Neural progenitor cell (in vitro differentiated cells): ENCODE data around the gene CSTF1. TPM values are rescaled to one million over a fixed set of nuclear protein-coding genes. Genes with fewer than 3 reads are reported as not detected.
A peak's percentile ranks its signal among the peaks of the same experiment; 100 is the strongest.

Experiments used
- DNase-seq: peaks from one replicate; pipeline ENCODE4 v3.0.0-alpha.2; 2016; ENCODE audit warnings: low spot score
- H2AFZ ChIP-seq: fragments of 200-600 bp; sonication (generic); replicated peaks from 2 replicates; pipeline ENCODE4 v1.6.1; 2016; ENCODE audit warnings: antibody characterized with exemption
- H3F3A ChIP-seq: fragments of 200-600 bp; sonication (generic); 2 replicates; pipeline ENCODE4 v1.6.1; 2016; ENCODE audit warnings: antibody characterized with exemption, low read depth
- H3K27ac ChIP-seq: fragments of 200-600 bp; sonication (generic); 2 replicates; pipeline ENCODE4 v1.5.1; 2016; ENCODE audit warnings: mild to moderate bottlenecking
- H3K27me3 ChIP-seq: fragments of 200-600 bp; sonication (generic); 2 replicates; pipeline ENCODE4 v1.6.1; 2016; ENCODE audit warnings: mild to moderate bottlenecking, moderate library complexity
- H3K36me3 ChIP-seq: fragments of 200-600 bp; sonication (generic); 2 replicates; pipeline ENCODE4 v1.5.1; 2016
- H3K4me1 ChIP-seq: fragments of 200-600 bp; sonication (generic); 2 replicates; pipeline ENCODE4 v1.6.1; 2016; ENCODE audit warnings: mixed run types
- H3K4me2 ChIP-seq: fragments of 200-600 bp; sonication (generic); 2 replicates; pipeline ENCODE4 v1.6.1; 2016
- H3K4me3 ChIP-seq: fragments of 200-600 bp; sonication (generic); 2 replicates; pipeline ENCODE4 v1.5.1; 2016
- H3K79me2 ChIP-seq: fragments of 200-600 bp; sonication (generic); 2 replicates; pipeline ENCODE4 v1.6.1; 2016; ENCODE audit warnings: low read depth
- H3K9ac ChIP-seq: fragments of 200-600 bp; sonication (generic); 2 replicates; pipeline ENCODE4 v1.6.1; 2016
- H3K9me3 ChIP-seq: fragments of 200-600 bp; sonication (generic); 2 replicates; pipeline ENCODE4 v1.5.1; 2016; ENCODE audit warnings: low read depth
- H4K20me1 ChIP-seq: fragments of 200-600 bp; sonication (generic); 2 replicates; pipeline ENCODE4 v1.6.1; 2016; ENCODE audit warnings: low read depth
- H3K27ac Mint-ChIP-seq: 3 replicates; pipeline ENCODE4 v1.8.0; 2021; ENCODE audit warnings: mixed read lengths
- H3K27me3 Mint-ChIP-seq: 2 replicates; pipeline ENCODE4 v1.8.0; 2022; ENCODE audit warnings: low read depth, mild to moderate bottlenecking, inconsistent platforms, moderate library complexity, mixed read lengths; ENCODE audit not compliant: insufficient read depth
- H3K36me3 Mint-ChIP-seq: 3 replicates; pipeline ENCODE4 v1.8.0; 2021; ENCODE audit warnings: mixed read lengths
- H3K4me1 Mint-ChIP-seq: 3 replicates; pipeline ENCODE4 v1.8.0; 2021; ENCODE audit warnings: mixed read lengths
- H3K4me3 Mint-ChIP-seq: 3 replicates; pipeline ENCODE4 v1.8.0; 2021; ENCODE audit warnings: mild to moderate bottlenecking, moderate library complexity, mixed read lengths
- H3K9me3 Mint-ChIP-seq: 3 replicates; pipeline ENCODE4 v1.8.0; 2020; ENCODE audit warnings: mixed read lengths
- EZH2 ChIP-seq: fragments of 200-600 bp; sonication (generic); IDR thresholded peaks from 2 replicates; pipeline ENCODE4 v1.6.1; 2017; ENCODE audit warnings: antibody characterized with exemption, mild to moderate bottlenecking, moderate library complexity
- EZH2phosphoT487 ChIP-seq: fragments of 200-600 bp; sonication (generic); IDR thresholded peaks from 2 replicates; pipeline ENCODE4 v1.6.1; 2017; ENCODE audit warnings: antibody characterized with exemption
- total RNA-seq: library from RNA; depleted of rRNA; stranded (reverse); fragments of >200 nt; gene quantifications from 2 replicates; pipeline ENCODE4 v1.2.3, GENCODE V29; 2015; ENCODE audit warnings: low replicate concordance
- TF ChIP-seq, protein P1 (sequence below): fragments of 200-600 bp; sonication (generic); IDR thresholded peaks from 2 replicates; pipeline ENCODE4 v1.5.1; 2017; ENCODE audit warnings: antibody characterized with exemption, mild to moderate bottlenecking

CSTF1 gene
- total RNA-seq, 1 donor from 2014 or later, result 87.2 TPM

DNA sequence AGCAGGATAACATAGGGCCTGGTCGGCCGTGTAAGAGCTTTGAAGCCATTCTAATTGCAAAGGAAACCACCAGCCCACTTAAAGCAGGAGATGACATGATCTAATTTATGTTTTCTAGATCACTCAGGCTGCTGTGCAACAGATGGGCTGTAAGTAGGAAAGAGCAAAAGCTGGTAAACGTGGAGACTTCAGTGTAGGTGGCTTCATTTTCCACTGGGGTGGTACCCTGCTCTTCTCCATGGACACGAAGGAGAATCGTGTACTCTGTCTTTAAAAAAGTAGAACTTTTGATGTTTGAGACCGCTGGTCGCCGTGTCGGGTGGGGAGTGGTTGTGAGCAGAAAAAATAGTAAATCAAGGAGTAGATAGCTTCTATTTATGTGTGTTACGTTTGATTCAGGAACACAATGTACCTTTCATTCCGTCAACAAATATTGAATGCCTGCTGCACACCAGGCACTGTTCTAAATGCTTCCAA, 26.0 kb downstream of the CSTF1 start:
- Histone ChIP-seq H3K79me2 (no peaks in the 10 kb centered on the region), H3K4me2 (no peak overlapping the region), H3K9me3 (no peaks in the 10 kb centered on the region), H3F3A (no peaks in the 10 kb centered on the region), H3K9ac (no peak overlapping the region), H3K36me3 (no peaks in the 10 kb centered on the region), H3K4me1 (no peaks in the 10 kb centered on the region), H2AFZ (no peak overlapping the region), H4K20me1 (no peaks in the 10 kb centered on the region), H3K27me3 (peaks cover 19% of the 10 kb centered on the region), H3K4me3 (no peak overlapping the region), H3K27ac (no peak overlapping the region)
- Mint-ChIP-seq H3K4me3 (no peak overlapping the region), H3K9me3 (no peaks in the 10 kb centered on the region), H3K4me1 (peaks cover 22% of the 10 kb centered on the region), H3K36me3 (no peaks in the 10 kb centered on the region), H3K27me3 (no peaks in the 10 kb centered on the region), H3K27ac (no peak overlapping the region)
- no peak for DNase-seq
- TF ChIP-seq, protein P1, sequence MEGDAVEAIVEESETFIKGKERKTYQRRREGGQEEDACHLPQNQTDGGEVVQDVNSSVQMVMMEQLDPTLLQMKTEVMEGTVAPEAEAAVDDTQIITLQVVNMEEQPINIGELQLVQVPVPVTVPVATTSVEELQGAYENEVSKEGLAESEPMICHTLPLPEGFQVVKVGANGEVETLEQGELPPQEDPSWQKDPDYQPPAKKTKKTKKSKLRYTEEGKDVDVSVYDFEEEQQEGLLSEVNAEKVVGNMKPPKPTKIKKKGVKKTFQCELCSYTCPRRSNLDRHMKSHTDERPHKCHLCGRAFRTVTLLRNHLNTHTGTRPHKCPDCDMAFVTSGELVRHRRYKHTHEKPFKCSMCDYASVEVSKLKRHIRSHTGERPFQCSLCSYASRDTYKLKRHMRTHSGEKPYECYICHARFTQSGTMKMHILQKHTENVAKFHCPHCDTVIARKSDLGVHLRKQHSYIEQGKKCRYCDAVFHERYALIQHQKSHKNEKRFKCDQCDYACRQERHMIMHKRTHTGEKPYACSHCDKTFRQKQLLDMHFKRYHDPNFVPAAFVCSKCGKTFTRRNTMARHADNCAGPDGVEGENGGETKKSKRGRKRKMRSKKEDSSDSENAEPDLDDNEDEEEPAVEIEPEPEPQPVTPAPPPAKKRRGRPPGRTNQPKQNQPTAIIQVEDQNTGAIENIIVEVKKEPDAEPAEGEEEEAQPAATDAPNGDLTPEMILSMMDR, result no peak
- TF ChIP-seq EZH2phosphoT487 (no peak), EZH2 (no peak)

DNA sequence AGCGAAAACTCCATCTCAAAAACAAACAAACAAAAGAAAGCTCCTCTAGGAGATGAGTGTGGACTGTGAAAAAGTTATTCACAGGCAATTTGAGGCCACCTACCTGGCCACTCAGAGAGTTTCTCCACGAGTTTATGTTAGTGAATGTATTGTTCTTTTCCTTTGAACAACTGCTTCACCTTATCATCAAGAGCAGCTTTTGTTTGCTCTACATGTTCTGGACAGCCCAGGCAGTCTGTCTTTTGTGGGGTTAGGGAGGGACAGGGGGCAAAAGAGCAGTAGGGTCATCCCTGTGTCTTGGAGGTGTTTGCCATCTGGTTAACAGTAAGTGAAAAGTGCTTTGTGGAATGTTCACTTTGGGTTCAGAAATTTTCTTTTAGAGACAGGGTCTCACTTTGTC, 27.6 kb downstream of the CSTF1 start:
- Histone ChIP-seq H3K9me3 (no peaks in the 10 kb centered on the region), H3K4me1 (no peaks in the 10 kb centered on the region), H3K9ac (no peak overlapping the region), H3K4me2 (no peak overlapping the region), H3K36me3 (no peaks in the 10 kb centered on the region), H3K79me2 (no peaks in the 10 kb centered on the region), H3K27ac (no peak overlapping the region), H3K27me3 (peaks cover 32% of the 10 kb centered on the region), H2AFZ (no peak overlapping the region), H4K20me1 (no peaks in the 10 kb centered on the region), H3F3A (no peaks in the 10 kb centered on the region), H3K4me3 (no peak overlapping the region)
- no peak overlapping the region for H3K27ac Mint-ChIP-seq
- no peaks in the 10 kb centered on the region for H3K27me3 Mint-ChIP-seq
- H3K9me3 Mint-ChIP-seq, result no peaks in the 10 kb centered on the region
- DNase-seq, result no peak
- no peak overlapping the region for H3K4me3 Mint-ChIP-seq
- H3K4me1 Mint-ChIP-seq, result peaks cover 22% of the 10 kb centered on the region
- no peaks in the 10 kb centered on the region for H3K36me3 Mint-ChIP-seq
- no peak for TF ChIP-seq EZH2
- TF ChIP-seq EZH2phosphoT487, result no peak
- TF ChIP-seq, protein P1, result no peak

DNA sequence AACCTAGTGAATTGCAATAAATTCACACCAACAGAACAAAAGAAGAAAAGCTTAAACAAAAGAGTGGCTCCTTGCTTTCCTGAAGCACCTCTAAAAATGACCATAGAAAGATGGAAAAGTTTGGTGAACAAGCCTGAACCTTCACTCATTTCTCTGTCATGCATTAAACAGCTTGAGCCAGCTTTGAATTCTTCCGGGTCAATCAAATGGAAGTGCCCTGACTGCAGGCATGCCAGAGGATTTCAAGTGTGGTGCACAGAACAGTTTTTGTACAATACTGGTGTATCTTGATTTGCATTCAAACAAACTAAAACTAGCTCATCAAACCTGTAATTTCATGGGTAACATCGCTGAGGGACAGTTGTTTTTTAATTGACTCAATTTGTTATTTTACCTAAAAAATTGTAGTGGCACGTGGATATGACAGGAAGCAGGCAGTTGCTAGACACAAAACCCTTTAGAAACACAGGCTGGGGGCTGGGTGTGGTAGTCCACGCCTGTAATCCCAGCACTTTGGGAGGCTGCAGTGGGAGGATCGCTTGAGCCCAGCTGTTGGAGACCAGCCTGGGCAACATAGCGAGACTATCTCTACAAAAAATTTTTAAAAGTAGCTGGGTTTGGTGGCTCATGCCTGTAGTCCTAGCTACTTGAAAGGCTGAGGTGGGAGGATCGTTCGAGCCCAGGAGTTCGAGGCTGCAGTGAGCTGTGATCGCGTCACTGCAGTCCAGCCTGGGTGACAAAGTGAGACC, 28.7 kb downstream of the CSTF1 start:
- Mint-ChIP-seq H3K4me3 (no peak overlapping the region), H3K27me3 (no peaks in the 10 kb centered on the region), H3K36me3 (no peaks in the 10 kb centered on the region), H3K9me3 (no peaks in the 10 kb centered on the region), H3K27ac (peak overlapping the region; percentile 9), H3K4me1 (peaks cover 22% of the 10 kb centered on the region)
- Histone ChIP-seq H3K4me3 (no peak overlapping the region), H3K27ac (no peak overlapping the region), H3K27me3 (peaks cover 38% of the 10 kb centered on the region), H3K36me3 (no peaks in the 10 kb centered on the region), H3F3A (no peaks in the 10 kb centered on the region), H3K4me2 (no peak overlapping the region), H3K4me1 (no peaks in the 10 kb centered on the region), H2AFZ (no peak overlapping the region), H3K9me3 (no peaks in the 10 kb centered on the region), H3K9ac (no peak overlapping the region), H3K79me2 (no peaks in the 10 kb centered on the region), H4K20me1 (no peaks in the 10 kb centered on the region)
- TF ChIP-seq EZH2, result no peak
- TF ChIP-seq, protein P1, result no peak
- TF ChIP-seq EZH2phosphoT487, result no peak
- DNase-seq, result no peak
